ENCODE results near the gene ARAP2.

Gene ARAP2

GRCh38 chr4:36037127-36037526, 207.2 kb downstream of the ARAP2 start:
- DNase-seq: no peak

GRCh38 chr4:36029951-36030350, 214.4 kb downstream of the ARAP2 start:
- peak; percentile 75 for DNase-seq

- DNase-seq: no peak
These were observed 217.1 kb downstream of the ARAP2 start for GRCh38 chr4:36027203-36027602.

- DNase-seq: peak; percentile 99
These were observed 217.9 kb downstream of the ARAP2 start for GRCh38 chr4:36026348-36026880.

GRCh38 chr4:36024901-36025660, 219.2 kb downstream of the ARAP2 start:
- DNase-seq: peak; percentile 85

- DNase-seq: no peak
These were observed 224.0 kb downstream of the ARAP2 start for GRCh38 chr4:36020351-36020750.

Data from NCI-H446 treated with DMSO at 0.1 percent for 48 hours (cell line).